H1 (cell line): ENCODE data around the gene TMEM131L. TPM values are rescaled to one million over a fixed set of nuclear protein-coding genes. Genes with fewer than 3 reads are reported as not detected.

Experiments used
- CTCF ChIA-PET: fragments of 300-600 bp; sonication (Branson Sonifier 250); formaldehyde crosslinking; loops from one replicate; lab custom pipeline; 2021; ENCODE audit not compliant: partially characterized antibody; lab: Charles Lee
- POLR2A ChIA-PET: fragments of 300-600 bp; sonication (Branson Sonifier 250); formaldehyde crosslinking; loops from one replicate; lab custom pipeline; 2021; ENCODE audit warnings: inconsistent platforms; ENCODE audit not compliant: partially characterized antibody; lab: Charles Lee
- DNase-seq, 2 experiments: peaks; one replicate each; pipeline versions ENCODE4 v3.0.0 to v3.0.0-alpha.2; 2010 to 2022; ENCODE audit warnings: low spot score in 2 of 2, low read depth in 1 of 2, mixed read lengths in 1 of 2
- FAIRE-seq: peaks from 2 replicates; lab custom pipeline; 2011; peaks lifted over from hg19 to GRCh38; lab: Jason Lieb, UNC
- H2AFZ ChIP-seq: 2 replicates; pipeline ENCODE4 v1.8.1; 2012; ENCODE audit warnings: low read length, inconsistent platforms
- H2AK5ac ChIP-seq: 2 replicates; pipeline ENCODE4 v1.6.1; 2013; ENCODE audit warnings: low read depth, low read length
- H2BK120ac ChIP-seq: replicated peaks from 2 replicates; pipeline ENCODE3; 2013; ENCODE audit warnings: low read depth, low read length, inconsistent platforms
- H2BK12ac ChIP-seq: 2 replicates; pipeline ENCODE4 v1.6.1; 2013; ENCODE audit warnings: low read depth, low read length
- H2BK15ac ChIP-seq: 2 replicates; pipeline ENCODE4 v1.6.1; 2013; ENCODE audit warnings: low read length
- H2BK20ac ChIP-seq: 2 replicates; pipeline ENCODE4 v1.6.1; 2013; ENCODE audit warnings: low read length
- H2BK5ac ChIP-seq: 2 replicates; pipeline ENCODE4 v1.6.1; 2013; ENCODE audit warnings: low read depth, low read length
- H3K14ac ChIP-seq: 2 replicates; pipeline ENCODE4 v1.6.1; 2013; ENCODE audit warnings: inconsistent platforms; ENCODE audit not compliant: insufficient read length
- H3K18ac ChIP-seq: 2 replicates; pipeline ENCODE4 v1.6.1; 2013; ENCODE audit warnings: low read length; ENCODE audit errors: extremely low read depth
- H3K23ac ChIP-seq: 2 replicates; pipeline ENCODE4 v1.6.1; 2013; ENCODE audit warnings: inconsistent platforms; ENCODE audit not compliant: insufficient read length
- H3K23me2 ChIP-seq: 2 replicates; pipeline ENCODE4 v1.6.1; 2013; ENCODE audit warnings: low read depth, low read length
- H3K27ac ChIP-seq: 2 replicates; pipeline ENCODE4 v1.6.1; 2011; ENCODE audit warnings: low read depth, low read length, inconsistent platforms
- H3K27me3 ChIP-seq, 4 experiments: replicated peaks in 1 of 4; 1 replicate in 1 of 4; 2 replicates in 3 of 4; pipeline versions ENCODE4 v1.6.1 to v1.8.1; 2011 to 2013; ENCODE audit warnings: low read length in 3 of 4, mild to moderate bottlenecking in 3 of 4, inconsistent platforms in 2 of 4, mixed read lengths in 2 of 4, moderate library complexity in 1 of 4; ENCODE audit not compliant: control insufficient read depth in 3 of 4, insufficient read depth in 3 of 4; ENCODE audit errors: extremely low read depth in 1 of 4
- H3K36me3 ChIP-seq, 4 experiments: 2 replicates each; pipeline versions ENCODE4 v1.6.1 to v1.8.1; 2011 to 2013; ENCODE audit warnings: mild to moderate bottlenecking in 4 of 4, low read length in 3 of 4, moderate library complexity in 2 of 4, control low read depth in 1 of 4, inconsistent platforms in 1 of 4; ENCODE audit not compliant: insufficient read depth in 4 of 4, control insufficient read depth in 2 of 4
- H3K4ac ChIP-seq: replicated peaks from 2 replicates; pipeline ENCODE3; 2013; ENCODE audit warnings: low read length, low read depth, mixed read lengths, inconsistent platforms; ENCODE audit not compliant: insufficient read length
- H3K4me1 ChIP-seq, 4 experiments: replicated peaks in 1 of 4; 1 replicate in 1 of 4; 2 replicates in 3 of 4; pipeline versions ENCODE4 v1.6.1 to v1.8.1; 2011 to 2013; ENCODE audit warnings: low read length in 3 of 4, inconsistent platforms in 2 of 4, mixed read lengths in 1 of 4; ENCODE audit not compliant: insufficient read depth in 4 of 4, control insufficient read depth in 3 of 4
- H3K4me2 ChIP-seq, 2 experiments: 2 replicates each; pipeline versions ENCODE4 v1.6.1 to v1.8.1; 2011 to 2013; ENCODE audit warnings: low read depth in 2 of 2, low read length in 2 of 2, control low read depth in 1 of 2, inconsistent platforms in 1 of 2, mild to moderate bottlenecking in 1 of 2; ENCODE audit not compliant: insufficient read depth in 1 of 2
- H3K4me3 ChIP-seq, 4 experiments: fragments of 200-600, 300-600 bp in 1 of 4; sonication (generic), shearing (Covaris generic), sonication (Bioruptor Twin) in 1 of 4; 2 replicates each; pipeline versions ENCODE4 v1.5.1 to v1.8.1; 2011 to 2016; ENCODE audit warnings: low read length in 4 of 4, low read depth in 3 of 4, control low read depth in 2 of 4, inconsistent platforms in 2 of 4, mild to moderate bottlenecking in 2 of 4, mixed read lengths in 1 of 4, moderate library complexity in 1 of 4; ENCODE audit not compliant: insufficient read depth in 2 of 4; ENCODE audit errors: extremely low read depth in 1 of 4
- H3K56ac ChIP-seq: replicated peaks from 2 replicates; pipeline ENCODE3; 2013; ENCODE audit warnings: low read depth, mild to moderate bottlenecking, mixed read lengths, low read length, inconsistent platforms; ENCODE audit not compliant: insufficient read length
- H3K79me1 ChIP-seq: 2 replicates; pipeline ENCODE4 v1.6.1; 2013; ENCODE audit warnings: low read depth, low read length, control low read depth
- H3K79me2 ChIP-seq, 2 experiments: 2 replicates each; pipeline versions ENCODE4 v1.6.1 to v1.8.1; 2012 to 2013; ENCODE audit warnings: low read length in 2 of 2, mild to moderate bottlenecking in 2 of 2, inconsistent platforms in 1 of 2; ENCODE audit not compliant: insufficient read depth in 2 of 2, control insufficient read depth in 1 of 2
- H3K9ac ChIP-seq, 4 experiments: replicated peaks in 1 of 4; 1 replicate in 1 of 4; 2 replicates in 3 of 4; pipeline versions ENCODE4 v1.6.1 to v1.8.1; 2011 to 2013; ENCODE audit warnings: low read depth in 3 of 4, low read length in 3 of 4, control low read depth in 2 of 4, mild to moderate bottlenecking in 2 of 4, moderate library complexity in 2 of 4, inconsistent platforms in 1 of 4; ENCODE audit errors: extremely low read depth in 1 of 4
- H3K9me3 ChIP-seq, 2 experiments: 2 replicates each; pipeline versions ENCODE4 v1.6.1 to v1.8.1; 2012 to 2013; ENCODE audit warnings: mild to moderate bottlenecking in 2 of 2, moderate library complexity in 2 of 2, control low read depth in 1 of 2, inconsistent platforms in 1 of 2, low read depth in 1 of 2, low read length in 1 of 2, mixed read lengths in 1 of 2; ENCODE audit not compliant: insufficient read depth in 2 of 2
- H4K20me1 ChIP-seq, 2 experiments: replicated peaks in 1 of 2; 2 replicates each; pipeline versions ENCODE3 to v1.8.1; 2011 to 2013; ENCODE audit warnings: inconsistent platforms in 2 of 2, low read length in 2 of 2, mild to moderate bottlenecking in 1 of 2; ENCODE audit not compliant: insufficient read depth in 2 of 2, control insufficient read depth in 1 of 2
- H4K5ac ChIP-seq: 2 replicates; pipeline ENCODE4 v1.6.1; 2013; ENCODE audit warnings: low read length, low read depth, mixed read lengths, inconsistent platforms; ENCODE audit not compliant: insufficient read length
- H4K8ac ChIP-seq: 2 replicates; pipeline ENCODE4 v1.8.0; 2013; ENCODE audit warnings: mild to moderate bottlenecking, moderate library complexity, low read length, inconsistent platforms; ENCODE audit not compliant: insufficient read depth; ENCODE audit errors: extremely low read depth
- H4K91ac ChIP-seq: replicated peaks from 2 replicates; pipeline ENCODE3; 2013; ENCODE audit warnings: low read length, mixed read lengths, inconsistent platforms; ENCODE audit not compliant: insufficient read length
- CEBPB ChIP-seq: IDR thresholded peaks from 2 replicates; pipeline ENCODE4 v1.6.1; 2012; ENCODE audit warnings: low read depth, low read length
- EP300 ChIP-seq, 2 experiments: IDR thresholded peaks; 1 replicate in 1 of 2; 2 replicates in 1 of 2; pipeline ENCODE4 v1.6.1; 2011 to 2012; ENCODE audit warnings: low read depth in 2 of 2, low read length in 2 of 2, mild to moderate bottlenecking in 2 of 2, borderline replicate concordance in 1 of 2, inconsistent platforms in 1 of 2, moderate library complexity in 1 of 2
- KDM1A ChIP-seq: fragments of 200-600, 300-600 bp; sonication (generic); IDR thresholded peaks from 2 replicates; pipeline ENCODE4 v1.7.1; 2016; ENCODE audit warnings: mild to moderate bottlenecking, low read length, borderline replicate concordance
- SRF ChIP-seq: IDR thresholded peaks from 2 replicates; pipeline ENCODE4 v1.6.1; 2011; ENCODE audit warnings: mild to moderate bottlenecking, low read depth, low read length, moderate library complexity
- WGBS, 2 experiments: shearing (Covaris generic) in 1 of 2; methylation state at CpG; one replicate each; pipeline versions ENCODE4 v1.1.6 to v1.1.7; 2013 to 2015; ENCODE audit warnings: low lambda C conversion rate in 2 of 2, mixed read lengths in 2 of 2, inconsistent platforms in 1 of 2, low coverage in 1 of 2, missing lambda C conversion rate in 1 of 2; ENCODE audit not compliant: insufficient replicate concordance in 2 of 2, insufficient coverage in 1 of 2, insufficient read length in 1 of 2; ENCODE audit errors: extremely low coverage in 1 of 2, missing lambda C conversion rate in 1 of 2; 5-methylcytosine and 5-hydroxymethylcytosine counted together
- polyA plus RNA-seq, 7 experiments: library from polyadenylated mRNA; depleted of rRNA in 3 of 7; stranded (reverse) in 5 of 7; unstranded in 2 of 7; fragments of >200 nt in 5 of 7; fragments of 200-250 nt in 2 of 7; gene quantifications; 1 replicate in 5 of 7; 2 replicates in 1 of 7; 4 replicates in 1 of 7; pipeline versions ENCODE4 v1.2.1 to v1.2.3, GENCODE V29; 2011 to 2013; ENCODE audit warnings: missing spikeins in 2 of 7, mixed read lengths in 2 of 7
- total RNA-seq: library from RNA; stranded (reverse); fragmentation: NEBNext Ultra II Directional; extraction: Animal tissue kit (Norgen Biotek cat#: 25700); gene quantifications from 2 replicates; pipeline ENCODE4 v1.2.1, GENCODE V29; 2021
- TF ChIP-seq, protein P1 (sequence below): IDR thresholded peaks from 2 replicates; pipeline ENCODE4 v1.6.1; 2012; ENCODE audit warnings: inconsistent platforms

Gene TMEM131L
- total and polyA plus RNA-seq, 2 of the 8 experiments (the other 6 are each of a cell fraction or from before 2014, with no cell fraction given), result 14.3 to 26.1 TPM

- FAIRE-seq (no peak), DNase-seq (no peak)
- TF ChIP-seq KDM1A (no peak), EP300 (IDR thresholded peaks at IDR 0.05; ENCODE audit: borderline replicate concordance in 1 of 2, low read depth in 2 of 2, low read length in 2 of 2) (no peak), SRF (no peak), CEBPB (no peak)
- TF ChIP-seq, protein P1, sequence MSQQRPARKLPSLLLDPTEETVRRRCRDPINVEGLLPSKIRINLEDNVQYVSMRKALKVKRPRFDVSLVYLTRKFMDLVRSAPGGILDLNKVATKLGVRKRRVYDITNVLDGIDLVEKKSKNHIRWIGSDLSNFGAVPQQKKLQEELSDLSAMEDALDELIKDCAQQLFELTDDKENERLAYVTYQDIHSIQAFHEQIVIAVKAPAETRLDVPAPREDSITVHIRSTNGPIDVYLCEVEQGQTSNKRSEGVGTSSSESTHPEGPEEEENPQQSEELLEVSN, result no peak
- Histone ChIP-seq H3K23ac (no peak overlapping the region), H3K79me1 (peaks cover 7% of the 10 kb centered on the region), H4K5ac (no peak overlapping the region), H3K4me3 (no peak overlapping the region), H2BK5ac (no peak overlapping the region), H3K18ac (no peak overlapping the region), H3K9ac (no peak overlapping the region), H2BK15ac (no peak overlapping the region), H3K4ac (no peak overlapping the region), H3K9me3 (no peaks in the 10 kb centered on the region), H2BK120ac (no peak overlapping the region), H4K20me1 (no peaks in the 10 kb centered on the region), H3K27me3 (no peaks in the 10 kb centered on the region), H3K36me3 (no peaks in the 10 kb centered on the region), H4K91ac (no peak overlapping the region), H2BK20ac (no peak overlapping the region), H2BK12ac (no peak overlapping the region), H4K8ac (no peak overlapping the region), H3K79me2 (peaks cover 0 to 12% of the 10 kb centered on the region in 2 experiments; a peak in 2 of 4 replicates), H3K56ac (no peak overlapping the region), H3K14ac (no peak overlapping the region), H3K4me2 (no peak overlapping the region), H3K27ac (no peak overlapping the region), H2AFZ (no peak overlapping the region), H3K23me2 (no peaks in the 10 kb centered on the region), H2AK5ac (no peak overlapping the region), H3K4me1 (peaks cover 0 to 7% (median 3%) of the 10 kb centered on the region in 4 experiments; a peak in 4 of 7 replicates)
- WGBS, 2 experiments, result 92% methylated on average over 1 of the region's 1 CpG; no CpG with 5 or more reads in 1 of the 2 experiments
- ChIA-PET POLR2A (no interaction called here), CTCF (interaction anchor here (1.0 kb wide), 1 partner anchor 37 kb away, joined by 3 read pairs; no protein-coding TSS in a partner anchor)
Observed at GRCh38 chr4:153502584-153502983, 36.4 kb downstream of the TMEM131L start.
